ENCODE measurements around the gene IFITM2. TPM values are rescaled to one million over a fixed set of nuclear protein-coding genes. Genes with fewer than 3 reads are reported as not detected.

IFITM2 gene
- polyA plus RNA-seq, 1 donor (not counting 4 experiments of a cell fraction or from before 2014, with no cell fraction given): 83.0 TPM

DNA sequence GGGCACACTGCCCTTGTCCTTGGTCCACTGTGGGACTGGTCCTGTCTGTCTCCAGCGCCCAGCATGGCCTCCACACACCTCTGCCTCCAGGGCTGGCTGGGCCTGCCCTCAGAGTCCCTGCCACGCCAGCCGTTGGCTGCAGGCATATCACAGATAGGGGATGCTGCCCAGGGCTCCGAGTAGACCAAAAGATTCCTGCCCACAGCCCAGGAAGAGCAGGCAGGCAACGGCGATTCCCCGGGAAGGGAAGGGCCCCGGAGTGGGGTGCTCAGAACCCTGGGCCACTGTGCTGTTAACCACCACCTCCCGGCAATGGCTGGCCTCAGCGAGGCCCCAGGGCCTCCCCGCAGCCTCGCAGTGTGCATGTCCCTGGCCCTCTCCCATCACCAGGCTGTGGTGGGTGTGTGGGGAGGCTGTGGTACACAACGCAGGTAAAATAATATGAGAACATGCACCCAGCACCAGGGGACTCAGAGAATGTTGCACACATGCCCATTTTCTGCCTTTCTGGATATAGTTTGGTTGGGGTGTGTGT is 10.5 kb upstream of the IFITM2 start:
- dilution Hi-C loops (cut with MboI; ENCODE audit: extremely low pct_ligation_motif_present, low sequenced_read_pairs): no loop called here

DNA sequence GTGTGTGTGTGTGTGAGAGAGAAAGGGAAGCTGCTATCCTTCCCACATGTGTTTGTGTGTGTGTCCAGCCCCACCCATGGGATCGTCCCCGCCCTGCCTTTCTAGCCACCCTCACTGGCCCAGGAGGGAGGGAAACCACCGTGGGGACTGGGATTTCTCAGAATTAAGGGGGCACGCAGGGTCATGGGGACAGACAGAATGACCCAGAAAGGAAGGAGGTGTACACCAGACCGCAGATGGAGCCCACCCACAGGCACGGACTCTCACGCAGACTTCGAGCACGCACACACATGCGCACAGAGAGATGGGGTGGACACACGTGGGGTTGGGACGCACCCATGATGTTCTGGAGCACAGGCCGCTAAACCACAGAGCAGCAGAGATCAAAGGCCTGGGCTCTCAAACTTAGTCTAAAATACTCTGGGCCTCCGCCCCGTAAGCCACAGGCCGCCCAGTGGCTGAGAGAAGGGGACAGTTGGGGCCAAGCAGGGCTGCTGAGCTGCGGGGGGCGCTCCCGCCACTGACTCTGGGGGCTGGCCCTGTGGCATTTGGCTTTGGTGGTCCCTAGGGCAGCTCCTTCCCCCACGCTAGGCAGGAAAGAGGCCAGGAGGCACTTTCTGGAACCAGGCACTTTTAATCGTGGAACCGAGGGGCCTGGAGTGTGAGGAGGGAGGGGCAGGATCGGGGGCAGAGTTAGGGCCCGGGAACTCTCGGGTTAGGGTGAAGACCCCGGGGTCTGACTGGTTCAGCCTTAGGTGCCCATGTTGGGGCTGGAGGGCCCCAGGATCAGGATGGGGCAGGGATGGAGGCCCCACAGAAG is 9.8 kb upstream of the IFITM2 start:
- no peaks in the 10 kb centered on the region for H3K9me1 ChIP-seq (ENCODE audit: control insufficient read depth, extremely low read depth, insufficient read depth, low read length)
- no peaks in the 10 kb centered on the region for H3K79me2 ChIP-seq (ENCODE audit: control insufficient read depth, insufficient read depth, low read length)
- no peaks in the 10 kb centered on the region for H3K4me1 ChIP-seq (ENCODE audit: control insufficient read depth, extremely low read depth, insufficient read depth, low read length)
- no peak overlapping the region for H3K4me3 ChIP-seq (ENCODE audit: control insufficient read depth in 2 of 3, extremely low read depth in 1 of 3, insufficient read depth in 2 of 3, low read depth in 1 of 3, low read length in 3 of 3)
- peaks cover 23% of the 10 kb centered on the region for H3K27me3 ChIP-seq (ENCODE audit: control insufficient read depth, extremely low read depth, insufficient read depth, low read length)
- H3K4me2 ChIP-seq (ENCODE audit: control insufficient read depth, extremely low read depth, insufficient read depth, low read depth, low read length): no peak overlapping the region
- no peak overlapping the region for H3K27ac ChIP-seq (ENCODE audit: control insufficient read depth, insufficient read depth, low read length)
- no peaks in the 10 kb centered on the region for H4K20me1 ChIP-seq (ENCODE audit: control insufficient read depth, extremely low read depth, insufficient read depth, low read length)
- no peaks in the 10 kb centered on the region for H3K9me3 ChIP-seq (ENCODE audit: control insufficient read depth, low read depth, low read length)
- FAIRE-seq (no peak), DNase-seq (ENCODE audit: low read depth, low spot score) (no peak)
- dilution Hi-C loops (cut with MboI; ENCODE audit: extremely low pct_ligation_motif_present, low sequenced_read_pairs): no loop called here
- TF ChIP-seq EZH2 (IDR thresholded peaks at IDR 0.05; ENCODE audit: low read length): no peak
- TF ChIP-seq, protein P1, sequence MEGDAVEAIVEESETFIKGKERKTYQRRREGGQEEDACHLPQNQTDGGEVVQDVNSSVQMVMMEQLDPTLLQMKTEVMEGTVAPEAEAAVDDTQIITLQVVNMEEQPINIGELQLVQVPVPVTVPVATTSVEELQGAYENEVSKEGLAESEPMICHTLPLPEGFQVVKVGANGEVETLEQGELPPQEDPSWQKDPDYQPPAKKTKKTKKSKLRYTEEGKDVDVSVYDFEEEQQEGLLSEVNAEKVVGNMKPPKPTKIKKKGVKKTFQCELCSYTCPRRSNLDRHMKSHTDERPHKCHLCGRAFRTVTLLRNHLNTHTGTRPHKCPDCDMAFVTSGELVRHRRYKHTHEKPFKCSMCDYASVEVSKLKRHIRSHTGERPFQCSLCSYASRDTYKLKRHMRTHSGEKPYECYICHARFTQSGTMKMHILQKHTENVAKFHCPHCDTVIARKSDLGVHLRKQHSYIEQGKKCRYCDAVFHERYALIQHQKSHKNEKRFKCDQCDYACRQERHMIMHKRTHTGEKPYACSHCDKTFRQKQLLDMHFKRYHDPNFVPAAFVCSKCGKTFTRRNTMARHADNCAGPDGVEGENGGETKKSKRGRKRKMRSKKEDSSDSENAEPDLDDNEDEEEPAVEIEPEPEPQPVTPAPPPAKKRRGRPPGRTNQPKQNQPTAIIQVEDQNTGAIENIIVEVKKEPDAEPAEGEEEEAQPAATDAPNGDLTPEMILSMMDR (optimal IDR thresholded peaks at IDR 0.05 in 1 of 3, IDR thresholded peaks at IDR 0.05 in 1 of 3, conservative IDR thresholded peaks at IDR 0.05 in 1 of 3; ENCODE audit: extremely low read depth in 1 of 3, insufficient read depth in 2 of 3, low read length in 3 of 3): no peak
- no peaks in the 10 kb centered on the region for H3K36me3 ChIP-seq (ENCODE audit: control insufficient read depth in 2 of 2, extremely low read depth in 1 of 2, insufficient read depth in 2 of 2, low read length in 2 of 2)
- H3K9ac ChIP-seq (ENCODE audit: control insufficient read depth, extremely low read depth, insufficient read depth, low read length): no peak overlapping the region
- H2AFZ ChIP-seq (ENCODE audit: control insufficient read depth, low read length): no peak overlapping the region

More for the DNA sequence above, 10.5 kb upstream of the IFITM2 start:
- Histone ChIP-seq H3K36me3 (ENCODE audit: control insufficient read depth in 2 of 2, extremely low read depth in 1 of 2, insufficient read depth in 2 of 2, low read length in 2 of 2) (no peaks in the 10 kb centered on the region), H3K27me3 (ENCODE audit: control insufficient read depth, extremely low read depth, insufficient read depth, low read length) (peaks cover 23% of the 10 kb centered on the region), H3K4me2 (ENCODE audit: control insufficient read depth, extremely low read depth, insufficient read depth, low read depth, low read length) (no peak overlapping the region), H2AFZ (ENCODE audit: control insufficient read depth, low read length) (no peak overlapping the region), H3K9ac (ENCODE audit: control insufficient read depth, extremely low read depth, insufficient read depth, low read length) (no peak overlapping the region), H3K9me1 (ENCODE audit: control insufficient read depth, extremely low read depth, insufficient read depth, low read length) (no peaks in the 10 kb centered on the region), H4K20me1 (ENCODE audit: control insufficient read depth, extremely low read depth, insufficient read depth, low read length) (no peaks in the 10 kb centered on the region), H3K27ac (ENCODE audit: control insufficient read depth, insufficient read depth, low read length) (no peak overlapping the region), H3K4me3 (ENCODE audit: control insufficient read depth in 2 of 3, extremely low read depth in 1 of 3, insufficient read depth in 2 of 3, low read depth in 1 of 3, low read length in 3 of 3) (no peak overlapping the region), H3K79me2 (ENCODE audit: control insufficient read depth, insufficient read depth, low read length) (no peaks in the 10 kb centered on the region), H3K9me3 (ENCODE audit: control insufficient read depth, low read depth, low read length) (no peaks in the 10 kb centered on the region), H3K4me1 (ENCODE audit: control insufficient read depth, extremely low read depth, insufficient read depth, low read length) (no peaks in the 10 kb centered on the region)
- DNase-seq (ENCODE audit: low read depth, low spot score) (no peak), FAIRE-seq (no peak)
- TF ChIP-seq, protein P1 (optimal IDR thresholded peaks at IDR 0.05 in 1 of 3, IDR thresholded peaks at IDR 0.05 in 1 of 3, conservative IDR thresholded peaks at IDR 0.05 in 1 of 3; ENCODE audit: extremely low read depth in 1 of 3, insufficient read depth in 2 of 3, low read length in 3 of 3): no peak
- no peak for TF ChIP-seq EZH2 (IDR thresholded peaks at IDR 0.05; ENCODE audit: low read length)
